RWPE1 (cell line): ENCODE data around the gene MAP3K7.

ENCODE experiments used
- CTCF ChIA-PET: fragments of 350-600 bp; sonication (Branson Sonifier 250); formaldehyde crosslinking; extraction: SDS; loops from one replicate; lab custom pipeline; 2021; lab: Yijun Ruan, JAX
- POLR2A ChIA-PET: fragments of 400-600 bp; formaldehyde crosslinking; extraction: SDS; loops from one replicate; lab custom pipeline; 2020; ENCODE audit warnings: antibody characterized with exemption; ENCODE audit not compliant: low non-redundant PET; lab: Yijun Ruan, JAX
- DNase-seq: peaks from one replicate; pipeline ENCODE4 v3.0.0; 2012; ENCODE audit warnings: low spot score
- H3K27ac ChIP-seq: fragments of 450-650 bp; 2 replicates; pipeline ENCODE4 v1.5.1; 2017
- TF ChIP-seq, protein P1 (sequence below): fragments of 450-650 bp; conservative IDR thresholded peaks from 2 replicates; pipeline ENCODE4 v1.5.1; 2017; ENCODE audit warnings: low read depth, mild to moderate bottlenecking

The MAP3K7 gene

DNA sequence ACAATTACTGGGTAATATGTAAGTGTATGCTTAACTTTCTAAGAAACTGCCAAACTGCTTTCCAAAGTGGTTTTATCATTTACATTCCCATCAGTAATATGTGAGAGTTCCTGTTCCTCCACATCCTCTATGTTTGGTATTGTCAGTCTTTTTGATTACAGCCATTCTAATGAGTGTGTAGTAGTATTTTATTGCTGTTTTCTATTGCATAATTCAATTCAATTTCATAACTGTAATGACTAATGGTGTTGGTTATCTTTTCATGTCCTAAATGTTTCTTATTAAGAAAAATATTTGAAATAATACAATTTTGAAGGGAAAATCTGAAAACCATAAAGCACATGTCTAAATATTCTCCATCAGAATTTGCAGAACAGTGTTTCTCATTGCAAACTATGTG, 119.3 kb downstream of the MAP3K7 start:
- ChIA-PET CTCF (no interaction called here), POLR2A (no interaction called here)
- no peak overlapping the region for H3K27ac ChIP-seq
- no peak for DNase-seq
- TF ChIP-seq, protein P1, sequence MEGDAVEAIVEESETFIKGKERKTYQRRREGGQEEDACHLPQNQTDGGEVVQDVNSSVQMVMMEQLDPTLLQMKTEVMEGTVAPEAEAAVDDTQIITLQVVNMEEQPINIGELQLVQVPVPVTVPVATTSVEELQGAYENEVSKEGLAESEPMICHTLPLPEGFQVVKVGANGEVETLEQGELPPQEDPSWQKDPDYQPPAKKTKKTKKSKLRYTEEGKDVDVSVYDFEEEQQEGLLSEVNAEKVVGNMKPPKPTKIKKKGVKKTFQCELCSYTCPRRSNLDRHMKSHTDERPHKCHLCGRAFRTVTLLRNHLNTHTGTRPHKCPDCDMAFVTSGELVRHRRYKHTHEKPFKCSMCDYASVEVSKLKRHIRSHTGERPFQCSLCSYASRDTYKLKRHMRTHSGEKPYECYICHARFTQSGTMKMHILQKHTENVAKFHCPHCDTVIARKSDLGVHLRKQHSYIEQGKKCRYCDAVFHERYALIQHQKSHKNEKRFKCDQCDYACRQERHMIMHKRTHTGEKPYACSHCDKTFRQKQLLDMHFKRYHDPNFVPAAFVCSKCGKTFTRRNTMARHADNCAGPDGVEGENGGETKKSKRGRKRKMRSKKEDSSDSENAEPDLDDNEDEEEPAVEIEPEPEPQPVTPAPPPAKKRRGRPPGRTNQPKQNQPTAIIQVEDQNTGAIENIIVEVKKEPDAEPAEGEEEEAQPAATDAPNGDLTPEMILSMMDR: no peak

DNA sequence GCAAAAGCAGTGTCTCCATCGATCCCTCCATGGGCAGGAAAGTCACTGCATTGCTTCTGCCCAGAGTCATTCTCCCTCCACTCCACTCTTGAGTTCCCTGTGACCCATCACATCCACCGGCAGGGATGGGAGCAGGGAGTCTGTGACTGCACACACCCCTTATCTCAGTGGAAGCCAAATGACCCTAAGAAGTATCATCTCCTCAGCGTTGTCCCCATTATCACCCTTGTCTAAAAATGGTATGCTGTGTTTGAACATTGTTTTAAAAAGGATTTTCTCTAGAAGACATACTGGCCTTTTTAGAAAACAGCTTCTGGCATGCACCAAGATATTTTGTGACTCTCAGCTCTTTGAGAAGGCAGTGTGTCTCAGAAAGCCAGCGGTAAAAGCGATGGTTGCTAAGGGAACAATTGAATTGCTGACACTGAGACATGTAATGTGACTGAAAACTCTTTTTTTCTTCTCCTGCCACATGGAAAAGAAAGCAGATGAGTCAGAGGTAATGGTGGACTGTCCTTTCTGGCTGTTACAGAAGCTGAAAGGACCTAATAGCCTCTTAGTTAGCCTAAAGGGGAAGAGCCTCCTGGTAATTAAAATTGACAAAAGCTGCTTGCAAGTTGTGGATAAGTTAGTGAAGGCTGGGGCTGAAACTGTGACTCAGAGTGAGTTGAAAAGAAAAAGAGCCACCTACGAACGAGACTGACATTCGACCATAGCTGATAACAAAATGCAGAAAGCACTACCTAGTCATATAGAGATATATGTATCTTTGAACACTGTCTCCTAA, 120.5 kb downstream of the MAP3K7 start:
- ChIA-PET CTCF (interaction anchor here (0.6 to 1.1 kb wide), 2 partner anchors 9 to 24 kb away, joined by 3 read pairs; no protein-coding TSS in a partner anchor), POLR2A (no interaction called here)
- TF ChIP-seq, protein P1: no peak
- no peak overlapping the region for H3K27ac ChIP-seq
- DNase-seq: no peak

DNA sequence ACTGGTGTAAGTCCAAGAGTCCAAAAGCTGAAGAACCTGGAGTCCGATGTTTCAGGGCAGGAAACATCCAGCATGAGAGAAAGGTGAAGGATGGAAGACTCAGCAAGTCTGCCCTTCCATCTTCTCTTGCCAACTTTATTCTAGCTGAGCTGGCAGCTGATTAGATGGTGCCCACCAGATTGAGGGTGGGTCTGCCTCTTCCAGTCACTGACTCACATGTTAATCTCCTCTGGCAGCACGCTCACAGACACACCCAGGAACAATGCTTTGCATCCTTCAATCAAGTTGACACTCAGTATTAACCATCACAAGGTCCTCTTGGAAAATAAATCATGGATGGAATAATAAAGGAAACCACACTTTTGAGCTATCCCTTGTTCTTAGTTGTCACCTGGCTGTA, 121.2 kb downstream of the MAP3K7 start:
- no peak overlapping the region for H3K27ac ChIP-seq
- no peak for DNase-seq
- TF ChIP-seq, protein P1: no peak
- ChIA-PET CTCF (interaction anchor here (1.1 kb wide), 1 partner anchor 10 kb away, joined by 3 read pairs; no protein-coding TSS in a partner anchor), POLR2A (no interaction called here)

DNA sequence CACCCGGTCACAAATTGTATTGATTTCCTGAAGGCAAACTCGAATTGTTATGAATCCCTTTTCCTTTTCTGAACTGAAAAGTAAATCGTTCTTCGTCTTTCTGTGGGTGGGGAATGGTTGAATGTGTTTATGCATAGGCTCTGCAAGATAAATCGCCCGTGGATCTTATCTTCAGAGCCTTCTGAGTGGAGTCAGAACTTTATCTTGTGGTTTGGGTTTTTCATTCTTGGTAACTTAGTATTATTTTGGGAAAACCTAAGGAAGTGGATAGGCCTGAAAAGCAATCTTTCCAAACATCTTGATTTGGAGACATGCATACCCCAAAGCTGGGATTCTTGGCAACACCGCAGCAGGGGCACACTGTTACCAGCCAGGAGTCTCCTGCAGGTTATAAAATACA, 122.4 kb downstream of the MAP3K7 start:
- H3K27ac ChIP-seq: no peak overlapping the region
- ChIA-PET CTCF (no interaction called here), POLR2A (no interaction called here)
- DNase-seq: no peak
- TF ChIP-seq, protein P1: no peak

DNA sequence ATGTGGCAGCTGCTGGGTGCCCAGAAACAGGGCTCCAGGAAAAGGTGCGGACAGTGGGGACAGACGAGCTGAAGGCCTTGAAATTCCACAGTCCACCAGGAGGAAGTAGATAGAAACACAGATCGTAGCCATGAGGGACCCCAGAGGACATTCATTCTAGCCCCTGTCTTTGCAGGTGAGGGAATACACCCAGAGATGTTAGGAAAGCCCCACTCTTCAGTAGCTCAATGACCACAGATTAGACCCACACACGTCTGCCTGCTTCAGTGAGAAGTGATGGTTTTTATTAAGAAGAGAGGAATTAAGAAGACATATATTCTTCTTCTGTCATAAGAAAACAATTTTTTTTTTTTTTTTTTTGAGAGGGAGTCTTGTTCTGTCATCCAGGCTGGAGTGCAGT, 123.0 kb downstream of the MAP3K7 start:
- POLR2A ChIA-PET: no interaction called here
- TF ChIP-seq, protein P1: no peak
- DNase-seq: no peak
- no peak overlapping the region for H3K27ac ChIP-seq
- CTCF ChIA-PET: interaction anchor here (0.6 kb wide), 2 partner anchors 29 to 1069 kb away, joined by 3 to 4 read pairs; no protein-coding TSS in a partner anchor
